ENCODE data around the gene CYP27A1.

The CYP27A1 gene

DNA sequence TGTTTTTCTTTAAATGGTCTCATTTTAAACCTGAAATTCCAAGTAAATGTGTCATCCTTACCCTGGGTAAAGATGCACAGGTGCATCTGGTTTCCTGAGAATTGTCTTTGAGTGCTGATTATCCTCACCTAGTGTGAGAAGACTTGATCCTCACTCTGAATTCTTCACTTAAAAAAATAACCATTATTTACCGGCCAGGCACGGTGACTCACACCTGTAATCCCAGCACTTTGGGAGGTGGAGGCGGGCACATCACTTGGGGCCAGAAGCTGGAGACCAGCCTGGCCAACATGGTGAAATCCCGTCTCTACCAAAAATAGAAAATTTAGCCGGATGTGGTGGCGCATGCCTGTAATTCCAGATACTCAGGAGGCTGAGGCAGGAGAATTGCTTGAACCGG is 67.8 kb downstream of the CYP27A1 start:
- no peak for TF ChIP-seq ZNF274 (IDR thresholded peaks at IDR 0.05; ENCODE audit: low read depth, low read length)
- no peak overlapping the region for H3K4me3 ChIP-seq (ENCODE audit: low read length)

DNA sequence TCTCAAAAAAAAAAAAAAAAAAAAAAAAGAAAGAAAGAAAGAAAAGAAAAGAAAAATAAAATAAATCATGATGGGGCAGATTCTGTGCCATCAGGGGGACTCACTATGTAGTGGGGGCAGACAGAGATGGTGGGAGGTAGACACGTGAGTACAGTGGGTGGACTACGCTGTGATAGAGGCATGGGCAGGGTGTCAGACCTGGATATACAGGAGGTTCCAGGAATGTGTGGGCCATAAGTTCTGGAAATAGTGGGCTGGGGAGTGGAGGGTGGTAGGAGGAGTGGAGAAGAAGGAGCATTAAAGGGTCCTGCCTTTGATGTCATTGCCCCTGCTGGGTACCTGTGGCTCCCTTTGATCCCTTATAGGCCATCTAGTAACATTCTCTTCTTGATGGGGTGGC is 68.8 kb downstream of the CYP27A1 start:
- H3K4me3 ChIP-seq (ENCODE audit: low read length), result no peak overlapping the region
- no peak for TF ChIP-seq ZNF274 (IDR thresholded peaks at IDR 0.05; ENCODE audit: low read depth, low read length)

DNA sequence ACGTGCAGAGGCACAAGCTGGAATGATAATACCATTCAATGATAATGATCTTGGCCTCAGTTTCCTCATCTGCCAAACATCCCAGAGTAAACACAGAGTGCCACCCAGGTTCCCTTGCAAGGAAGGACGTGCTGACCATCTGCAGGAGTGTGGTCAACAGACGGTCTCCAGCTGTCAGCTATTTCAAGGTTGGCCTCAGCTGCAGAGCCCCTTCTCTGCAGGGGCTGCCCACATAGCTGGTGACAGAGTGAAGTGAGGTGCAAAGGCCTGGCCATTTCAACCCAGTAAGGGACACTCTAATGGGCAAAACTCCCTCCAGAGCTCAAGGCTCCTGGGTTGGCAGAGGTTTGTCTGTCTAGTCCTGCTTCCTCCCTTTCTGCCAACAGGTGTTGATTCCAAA is 69.3 kb downstream of the CYP27A1 start:
- no peak for TF ChIP-seq ZNF274 (IDR thresholded peaks at IDR 0.05; ENCODE audit: low read depth, low read length)
- no peak overlapping the region for H3K4me3 ChIP-seq (ENCODE audit: low read length)

GRCh38 chr2:218852911-218853667 is 71.1 kb downstream of the CYP27A1 start:
- TF ChIP-seq ZNF274 (IDR thresholded peaks at IDR 0.05; ENCODE audit: low read depth, low read length), result no peak
- no peak overlapping the region for H3K4me3 ChIP-seq (ENCODE audit: low read length)

DNA sequence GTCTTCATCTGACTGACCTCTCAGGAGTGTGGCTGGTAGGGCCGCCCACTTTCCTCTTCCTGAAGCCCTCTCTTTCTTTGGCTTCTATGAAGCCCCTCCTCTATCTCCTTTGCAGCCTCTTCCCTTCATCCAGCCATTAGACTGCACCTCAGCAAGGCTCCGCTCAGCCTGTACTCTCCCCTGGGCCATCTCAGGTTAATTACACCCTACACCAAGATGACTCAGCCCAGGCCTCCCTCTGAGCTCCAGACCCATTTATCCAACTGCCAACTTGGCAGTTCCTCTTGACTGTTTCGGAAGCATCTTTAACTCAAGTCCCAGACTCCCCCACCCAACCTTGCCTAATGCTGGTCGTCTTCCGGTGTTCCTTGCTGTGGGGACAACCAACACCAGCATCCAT is 71.8 kb downstream of the CYP27A1 start:
- H3K4me3 ChIP-seq (ENCODE audit: low read length), result no peak overlapping the region
- TF ChIP-seq ZNF274 (IDR thresholded peaks at IDR 0.05; ENCODE audit: low read depth, low read length), result no peak

- no peak overlapping the region for H3K4me3 ChIP-seq (ENCODE audit: low read length)
- no peak for TF ChIP-seq ZNF274 (IDR thresholded peaks at IDR 0.05; ENCODE audit: low read depth, low read length)
Measured at GRCh38 chr2:218854860-218855259, 72.9 kb downstream of the CYP27A1 start.

GRCh38 chr2:218855305-218856166 is 73.6 kb downstream of the CYP27A1 start:
- TF ChIP-seq ZNF274 (IDR thresholded peaks at IDR 0.05; ENCODE audit: low read depth, low read length), result no peak
- H3K4me3 ChIP-seq (ENCODE audit: low read length), result no peak overlapping the region

GRCh38 chr2:218856167-218856895 is 74.4 kb downstream of the CYP27A1 start:
- TF ChIP-seq ZNF274 (IDR thresholded peaks at IDR 0.05; ENCODE audit: low read depth, low read length), result no peak
- no peak overlapping the region for H3K4me3 ChIP-seq (ENCODE audit: low read length)

- no peak overlapping the region for H3K4me3 ChIP-seq (ENCODE audit: low read length)
- TF ChIP-seq ZNF274 (IDR thresholded peaks at IDR 0.05; ENCODE audit: low read depth, low read length), result no peak
Measured at GRCh38 chr2:218856896-218857243, 74.9 kb downstream of the CYP27A1 start.

GRCh38 chr2:218857371-218858137 is 75.6 kb downstream of the CYP27A1 start:
- no peak for TF ChIP-seq ZNF274 (IDR thresholded peaks at IDR 0.05; ENCODE audit: low read depth, low read length)
- no peak overlapping the region for H3K4me3 ChIP-seq (ENCODE audit: low read length)

DNA sequence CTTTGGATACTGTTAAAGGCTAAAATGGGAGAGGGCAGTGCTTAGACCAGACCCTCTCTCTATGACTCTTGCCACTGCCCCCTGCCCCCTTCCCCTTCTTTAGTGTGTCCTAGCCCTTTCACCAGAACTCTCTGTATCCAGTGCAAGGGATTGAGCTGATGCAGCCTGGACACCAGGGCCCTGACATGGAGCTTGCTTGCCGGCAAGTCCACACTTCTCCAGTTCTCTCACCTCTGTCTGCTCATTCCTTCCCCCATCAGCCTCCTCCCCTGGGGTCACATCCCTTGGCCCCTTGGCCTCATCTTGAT is 76.1 kb downstream of the CYP27A1 start:
- no peak for TF ChIP-seq ZNF274 (IDR thresholded peaks at IDR 0.05; ENCODE audit: low read depth, low read length)
- H3K4me3 ChIP-seq (ENCODE audit: low read length), result no peak overlapping the region

GRCh38 chr2:218858671-218859555 is 77.0 kb downstream of the CYP27A1 start:
- H3K4me3 ChIP-seq (ENCODE audit: low read length), result no peak overlapping the region
- TF ChIP-seq ZNF274 (IDR thresholded peaks at IDR 0.05; ENCODE audit: low read depth, low read length), result no peak

- H3K4me3 ChIP-seq (ENCODE audit: low read length), result no peak within 1 kb of the TSS
- TF ChIP-seq ZNF274 (IDR thresholded peaks at IDR 0.05; ENCODE audit: low read depth, low read length), result no peak
Measured at GRCh38 chr2:218859556-218859987, 77.6 kb downstream of the CYP27A1 start, which contains the start of gene WNT6. Gene WNT6, plus strand, starts transcription at chr2:218859805. Its CDS starts 233 bp downstream, at chr2:218860038.

Data from GM08714 (cell line).